HG03571 (cell line): ENCODE data around the gene SNX30.

Experiments
- ATAC-seq: cut with Tn5 transposase; IDR thresholded peaks from one replicate; pipeline ENCODE4 v1.9.1; 2021; ENCODE audit not compliant: unreplicated experiment

SNX30 gene

DNA sequence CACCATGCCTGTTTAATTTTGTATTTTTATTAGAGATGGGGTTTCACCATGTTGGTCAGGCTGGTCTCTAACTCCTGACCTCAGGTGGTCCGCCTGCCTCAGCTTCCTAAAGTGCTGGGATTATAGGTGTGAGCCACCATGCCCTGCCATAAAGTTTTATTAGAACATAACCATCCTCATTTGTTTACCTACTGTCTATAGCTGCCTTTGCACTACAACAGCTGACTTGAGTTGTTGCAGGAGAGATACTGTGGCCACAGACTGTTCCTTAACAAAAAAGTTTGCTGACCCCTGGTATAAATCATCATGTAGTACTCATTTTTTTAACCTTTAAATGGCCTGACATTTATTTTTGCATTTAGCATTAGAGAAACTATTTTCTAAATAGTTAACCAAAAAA is 31.7 kb downstream of the SNX30 start:
- ATAC-seq, result no peak

DNA sequence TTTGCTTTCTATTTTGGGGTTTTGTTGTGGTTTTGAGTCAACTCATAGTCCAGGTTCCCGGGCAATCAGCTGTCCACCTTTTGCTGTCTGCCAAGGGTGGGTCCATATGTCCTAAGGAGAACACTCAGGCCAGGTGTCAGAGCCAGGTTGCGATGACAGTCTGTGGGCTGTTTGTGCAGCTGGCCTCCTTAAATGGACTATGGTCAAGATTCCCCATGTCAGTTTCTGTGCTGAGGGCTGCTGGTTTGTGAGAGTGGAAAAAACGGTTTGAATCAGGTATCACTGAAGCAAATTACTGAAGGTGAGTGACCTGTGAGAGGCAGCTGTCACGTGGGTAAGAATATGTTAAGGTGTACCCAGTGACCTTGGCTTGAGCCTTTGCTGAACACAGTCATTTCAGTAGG is 33.0 kb downstream of the SNX30 start:
- ATAC-seq, result no peak

DNA sequence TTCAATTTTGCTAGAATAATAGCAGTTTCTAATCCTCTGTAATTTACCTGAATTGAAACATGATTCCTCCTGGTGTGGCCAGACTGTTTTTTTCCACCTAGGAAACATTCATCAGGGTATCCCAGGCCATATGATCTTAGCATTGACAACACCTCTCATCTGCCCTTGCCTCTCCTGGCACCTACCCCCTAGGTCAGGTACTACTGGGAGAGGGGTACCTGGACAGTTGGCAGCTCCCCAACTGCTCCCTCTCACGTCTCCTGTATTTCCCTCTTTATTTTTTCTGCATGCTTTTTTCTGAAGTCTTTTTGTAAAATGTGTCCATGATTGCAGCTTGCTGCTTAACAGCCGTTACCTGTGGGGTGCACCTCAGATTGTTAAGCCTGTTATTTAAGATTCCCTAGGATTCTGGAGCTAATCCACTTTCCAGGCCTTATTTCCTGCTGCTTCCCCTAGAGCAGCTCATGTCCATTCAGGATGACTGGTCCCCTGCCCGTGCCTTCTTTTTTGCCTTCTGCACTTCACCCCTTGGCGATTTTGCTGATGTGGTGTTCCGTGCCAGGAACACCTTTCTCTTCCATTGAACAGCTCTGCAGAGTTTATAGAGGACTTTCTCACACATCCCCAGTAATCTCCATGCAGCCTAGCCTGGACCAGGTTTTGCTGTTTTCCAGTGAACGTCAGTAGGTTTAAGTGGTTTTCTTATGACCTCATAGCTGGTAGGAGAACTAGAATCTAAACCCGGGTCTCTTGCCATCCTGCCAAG is 33.6 kb downstream of the SNX30 start:
- ATAC-seq, result no peak

DNA sequence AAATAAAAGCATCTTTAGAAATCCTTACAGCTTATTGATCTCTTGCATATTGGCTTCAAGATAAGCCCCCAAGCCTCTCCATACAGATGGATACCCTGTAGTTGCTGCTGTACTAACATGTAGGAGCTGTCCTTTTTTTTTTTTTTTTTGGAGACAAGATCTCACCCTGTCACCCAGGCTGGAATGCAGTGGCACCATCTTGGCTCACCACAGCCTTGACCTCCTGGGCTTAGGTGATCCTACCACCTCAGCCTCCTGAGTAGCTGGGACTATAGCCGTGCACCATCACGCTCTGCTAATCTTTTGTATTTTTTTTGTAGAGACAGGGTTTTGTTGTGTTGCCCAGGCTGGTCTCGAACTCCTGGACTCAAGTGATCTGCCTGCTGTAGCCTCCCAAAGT is 35.4 kb downstream of the SNX30 start:
- ATAC-seq, result no peak

DNA sequence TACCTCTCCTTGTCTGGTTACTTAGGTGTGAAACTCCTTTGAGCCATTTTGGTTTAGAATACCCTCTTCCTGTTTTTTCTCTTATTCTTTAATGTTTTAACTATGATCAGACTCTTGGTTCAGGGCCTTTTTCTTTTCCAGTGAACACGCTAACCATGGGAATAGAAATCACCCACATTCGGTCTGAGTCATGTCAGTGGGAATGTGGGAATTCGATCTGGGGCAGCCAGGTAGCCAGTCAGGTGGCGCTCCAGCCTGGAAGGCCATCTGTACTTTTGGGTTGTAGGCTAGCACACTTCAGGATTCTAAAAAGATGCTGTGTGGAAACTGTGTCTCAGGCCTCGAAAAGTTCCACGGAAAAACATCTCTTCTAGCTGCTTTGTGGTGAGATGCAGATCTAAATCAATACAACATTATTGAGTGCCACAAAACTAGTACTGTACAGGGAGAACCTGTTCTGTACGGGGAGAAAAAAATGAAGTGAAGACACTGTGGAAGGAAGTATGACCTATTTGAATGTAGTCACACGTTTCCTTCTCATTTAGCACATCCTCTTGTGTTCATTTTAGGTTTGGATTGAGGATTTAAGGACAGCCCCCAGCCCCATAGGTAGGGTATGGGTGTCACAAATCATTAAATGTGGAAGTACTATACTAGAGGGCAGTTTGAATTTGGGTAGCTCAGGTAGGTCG is 36.4 kb downstream of the SNX30 start:
- no peak for ATAC-seq

DNA sequence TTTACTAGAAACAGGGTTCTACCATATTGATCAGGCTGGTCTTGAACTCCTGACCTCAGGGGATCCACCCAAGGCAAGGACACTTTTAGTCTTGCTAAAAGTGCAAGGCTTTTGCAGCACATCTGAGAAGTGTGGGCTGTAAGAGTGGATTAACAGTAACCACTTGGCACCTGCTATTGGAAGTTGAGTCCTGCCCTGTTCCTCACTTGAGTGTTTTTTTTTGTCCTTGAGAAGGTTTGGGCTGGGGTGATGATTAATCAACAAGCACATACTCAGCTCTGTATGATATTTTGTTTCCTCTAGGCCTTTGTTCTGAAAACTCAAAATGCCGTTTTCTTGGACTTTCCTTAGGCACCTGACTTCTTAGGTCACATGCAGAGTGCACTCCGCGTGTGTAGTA is 37.4 kb downstream of the SNX30 start:
- no peak for ATAC-seq

DNA sequence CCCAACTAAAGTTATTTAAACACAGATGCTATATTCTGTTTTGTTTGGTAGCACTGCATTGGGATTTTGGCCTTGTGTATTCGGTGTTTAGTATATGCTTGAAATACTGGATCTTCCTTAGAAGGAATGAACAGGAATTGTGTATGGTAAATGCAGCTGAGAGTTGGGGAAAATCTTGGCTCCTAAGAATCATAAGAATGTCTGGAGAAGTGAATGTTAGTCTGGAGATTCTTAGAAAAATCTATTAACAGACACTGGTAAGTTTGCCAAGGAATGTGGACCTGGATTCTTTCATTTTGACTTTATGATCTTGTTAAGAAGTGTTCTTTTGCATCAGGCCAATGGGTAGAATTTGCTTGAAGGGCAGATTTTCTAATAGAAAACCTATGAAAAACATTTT is 38.9 kb downstream of the SNX30 start:
- ATAC-seq, result no peak

DNA sequence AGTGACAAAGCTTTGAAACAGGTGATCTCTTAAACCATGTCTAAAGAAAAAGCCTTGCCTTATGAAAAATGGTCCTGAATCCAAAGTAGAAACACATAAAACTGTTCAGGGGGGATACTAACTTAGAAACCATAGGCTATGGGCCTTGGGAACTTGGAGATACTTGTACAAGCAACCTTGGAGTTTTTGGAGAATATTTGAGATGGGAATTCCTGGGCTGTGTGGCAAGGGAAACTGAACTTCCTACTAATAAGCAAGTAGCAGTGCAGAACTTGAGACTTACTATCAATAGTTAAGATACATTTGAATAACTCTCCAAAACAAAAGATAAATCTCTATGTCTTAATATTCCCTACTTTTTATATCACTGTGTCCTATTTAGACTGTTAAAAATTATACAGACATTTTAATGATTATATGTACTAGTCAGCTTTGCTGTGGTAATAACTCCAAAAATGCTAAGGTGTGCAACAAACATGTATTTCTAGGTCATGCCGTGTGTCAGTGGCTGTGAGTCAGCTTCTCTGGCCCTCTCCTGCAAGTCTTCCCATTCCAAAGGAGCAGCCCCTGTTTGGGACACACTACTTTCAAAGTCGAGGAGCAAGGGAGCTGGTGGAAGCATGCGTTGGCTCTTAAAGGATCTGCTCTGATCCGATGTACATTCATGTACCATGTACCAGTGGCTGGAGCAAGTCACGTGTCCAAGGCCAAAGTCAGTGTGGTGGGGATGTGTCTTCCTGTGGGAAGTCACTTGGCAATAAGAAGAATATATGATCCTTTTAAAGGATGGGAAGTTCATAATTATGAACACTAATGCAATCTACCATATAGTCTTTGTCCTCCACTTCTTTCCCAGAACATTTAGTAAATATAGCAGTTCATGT is 39.6 kb downstream of the SNX30 start:
- no peak for ATAC-seq

DNA sequence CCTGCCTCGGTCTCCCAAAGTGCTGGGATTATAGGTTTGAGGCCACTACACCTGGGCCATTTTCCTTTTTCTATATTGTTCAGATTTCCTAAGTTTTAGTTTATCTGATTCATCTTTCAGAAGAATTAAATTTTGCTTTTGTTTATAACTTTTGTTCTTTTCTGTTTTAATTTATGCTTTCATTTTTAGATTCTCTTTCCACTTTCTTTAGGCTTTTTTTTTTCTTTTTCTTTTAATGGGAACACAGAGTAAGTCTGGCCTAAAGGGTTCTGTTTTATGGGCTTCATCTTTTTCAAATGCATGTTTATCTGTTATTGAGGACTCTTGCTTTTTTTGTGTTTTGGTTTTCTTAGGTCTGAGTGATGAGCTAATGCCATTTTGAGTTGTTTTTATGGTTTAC is 42.1 kb downstream of the SNX30 start:
- ATAC-seq, result no peak

DNA sequence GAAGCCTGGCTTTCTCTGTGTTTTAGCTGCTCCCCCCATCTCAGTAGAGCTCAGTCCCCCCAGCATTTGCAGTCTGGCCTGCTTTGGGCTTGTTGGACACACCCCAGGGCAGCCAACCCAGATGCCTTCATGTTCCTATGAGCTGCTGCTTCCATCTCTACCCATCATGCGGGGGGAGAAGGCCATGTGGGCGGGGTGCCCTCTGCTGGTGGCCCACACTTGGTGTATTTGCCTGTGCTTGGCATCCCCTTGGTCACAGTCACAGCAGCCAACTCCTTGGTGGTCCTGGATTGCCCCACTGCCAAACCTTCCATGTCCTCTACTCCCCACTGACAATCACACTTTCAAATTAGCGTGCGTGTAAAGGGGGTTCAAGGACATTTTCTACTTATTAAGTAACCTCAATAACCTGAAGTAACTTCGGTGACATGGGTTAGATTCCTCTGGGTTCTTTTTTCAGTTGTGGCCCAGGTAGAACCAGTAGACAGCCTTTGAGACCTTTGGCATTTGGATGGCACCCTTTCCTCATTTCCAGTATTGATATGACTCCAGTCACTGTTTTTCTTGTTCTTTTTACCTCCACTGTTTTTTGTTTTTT is 42.8 kb downstream of the SNX30 start:
- peak; percentile 75 for ATAC-seq

DNA sequence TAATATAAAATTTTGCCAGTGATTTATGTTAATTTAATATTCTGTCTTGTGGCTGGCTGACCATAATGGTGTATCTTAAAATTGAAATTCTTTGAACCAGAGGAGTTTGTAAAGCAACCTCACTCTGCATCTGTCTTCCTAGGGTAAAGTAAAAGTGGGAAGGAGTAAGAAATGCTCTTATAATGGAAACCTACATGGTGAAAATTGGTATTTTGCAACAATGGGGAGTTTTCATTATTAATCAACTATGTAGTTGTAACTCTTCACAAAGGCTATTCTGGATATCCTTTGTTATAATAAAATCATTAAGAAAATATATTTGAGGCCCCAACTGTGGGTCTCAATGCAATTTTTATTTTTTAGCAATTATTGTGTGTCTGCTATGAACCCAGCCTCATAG is 44.2 kb downstream of the SNX30 start:
- ATAC-seq, result no peak

DNA sequence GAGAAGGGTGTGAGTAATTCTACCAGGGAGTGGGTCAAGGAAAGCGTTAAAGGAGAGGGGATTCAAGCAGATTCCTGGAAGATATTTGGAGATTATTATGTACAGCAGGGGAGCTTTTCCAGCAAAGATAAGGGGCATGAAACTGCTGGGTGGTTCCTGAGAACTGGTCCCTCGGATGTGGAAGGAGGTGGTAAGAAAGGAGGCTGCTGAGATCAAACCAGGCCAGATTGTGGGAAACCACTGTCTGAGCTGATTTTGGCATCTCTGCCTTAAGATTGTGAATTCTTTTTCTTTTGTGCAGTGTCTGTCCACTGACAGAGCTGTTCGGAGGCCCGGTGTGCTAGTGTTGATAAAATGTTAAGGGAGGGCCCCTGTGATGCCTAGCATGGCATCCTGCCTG is 45.4 kb downstream of the SNX30 start:
- no peak for ATAC-seq

DNA sequence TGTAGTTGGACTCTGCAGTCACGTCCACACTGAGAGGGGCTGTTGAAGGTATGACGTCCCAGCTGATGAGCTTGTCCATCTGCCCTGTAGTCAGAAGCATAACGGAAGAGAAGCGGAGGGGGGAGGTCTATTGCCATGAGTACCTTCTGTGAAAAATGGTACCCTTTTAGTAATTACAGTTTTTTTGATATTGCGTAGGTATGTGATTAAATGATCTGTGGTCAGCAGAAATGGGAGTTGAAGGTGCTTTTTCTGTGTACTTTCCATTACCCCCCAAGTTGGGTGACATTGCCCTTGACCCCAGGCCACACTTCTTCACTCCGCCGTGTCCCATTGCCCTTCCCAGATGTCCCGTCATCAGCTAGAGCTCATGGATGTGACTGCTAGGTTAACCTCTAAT is 45.9 kb downstream of the SNX30 start:
- ATAC-seq, result no peak

DNA sequence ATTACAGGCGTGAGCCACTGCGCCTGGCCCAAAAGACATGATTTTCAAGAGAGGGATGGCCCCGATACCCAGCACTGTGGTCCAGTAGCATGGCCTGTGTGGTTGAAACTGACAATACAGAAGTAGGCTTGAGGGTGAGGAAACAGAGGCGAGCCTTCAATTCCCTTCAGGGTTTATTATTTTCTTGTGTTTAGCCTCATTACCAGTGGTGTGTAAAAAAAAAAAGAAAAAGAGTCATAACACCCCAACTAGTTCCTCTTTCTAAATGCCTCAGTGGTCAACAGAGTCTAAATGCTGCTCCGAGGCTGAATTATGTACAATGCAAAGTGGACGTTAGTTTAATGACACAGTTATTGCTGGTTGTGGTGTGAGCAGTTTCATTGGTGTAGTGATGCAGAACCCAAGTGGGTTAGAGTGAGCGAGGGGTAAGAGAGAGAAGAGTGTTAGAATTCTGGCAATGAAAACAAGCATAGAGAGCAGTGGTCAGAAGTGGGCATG is 58.8 kb downstream of the SNX30 start:
- ATAC-seq, result peak; percentile 99

DNA sequence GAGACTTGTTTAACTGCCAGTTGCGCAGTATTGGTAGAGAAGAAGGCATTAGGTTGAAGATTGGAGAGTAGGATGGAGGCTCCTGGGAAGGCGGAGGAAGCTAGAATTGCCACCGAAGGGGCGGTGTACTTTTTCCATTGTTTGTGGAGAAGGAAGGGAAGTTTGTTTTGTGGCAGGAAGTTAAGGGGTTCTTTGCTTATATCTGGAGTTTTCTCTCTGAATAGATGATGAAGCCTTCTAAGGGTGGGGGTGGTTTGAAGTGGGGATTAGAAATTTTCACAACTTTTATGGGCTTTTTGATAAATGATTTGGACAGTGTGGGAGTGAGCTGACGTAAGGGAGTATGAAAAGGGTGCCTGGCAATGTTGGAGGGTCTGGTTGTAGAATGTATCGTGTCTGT is 59.3 kb downstream of the SNX30 start:
- no peak for ATAC-seq

DNA sequence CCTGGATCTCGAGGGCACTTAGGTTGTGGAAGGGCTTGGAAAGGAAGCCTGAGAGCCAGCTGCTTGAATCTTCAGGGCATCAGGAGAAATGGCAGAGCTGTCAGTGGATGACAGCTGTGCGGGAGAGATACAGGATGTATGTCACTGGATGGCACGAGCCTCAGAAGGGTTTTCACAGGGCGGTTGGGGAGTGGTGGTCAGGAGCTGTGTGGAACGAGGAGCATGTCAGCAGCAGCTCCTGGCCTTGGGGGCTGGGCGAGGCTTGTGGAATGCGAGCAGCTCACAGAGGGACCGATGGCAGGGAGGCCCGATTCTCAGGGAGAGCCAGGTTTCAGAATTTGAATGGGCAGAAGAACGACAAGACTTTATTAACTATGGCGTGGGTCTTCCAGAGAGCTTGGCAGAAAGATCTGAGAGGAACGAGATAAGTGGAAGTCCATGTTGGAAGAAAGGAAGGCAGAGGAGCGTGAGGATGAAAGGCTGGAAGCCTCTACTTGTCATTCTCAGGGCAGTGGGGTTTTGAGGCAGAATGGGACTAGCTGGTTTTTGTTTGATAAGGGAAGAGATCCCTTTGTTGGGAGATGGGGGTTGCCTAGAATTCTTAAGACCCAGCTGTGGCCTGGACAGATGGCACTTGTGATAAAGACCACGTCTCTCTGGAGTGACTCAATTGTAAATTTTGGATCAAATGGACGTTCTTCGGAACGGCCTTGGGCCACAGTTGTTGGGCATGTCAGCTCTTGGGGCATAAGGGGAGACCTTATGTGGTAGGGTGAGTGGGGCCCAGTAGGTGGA is 60.3 kb downstream of the SNX30 start:
- no peak for ATAC-seq

DNA sequence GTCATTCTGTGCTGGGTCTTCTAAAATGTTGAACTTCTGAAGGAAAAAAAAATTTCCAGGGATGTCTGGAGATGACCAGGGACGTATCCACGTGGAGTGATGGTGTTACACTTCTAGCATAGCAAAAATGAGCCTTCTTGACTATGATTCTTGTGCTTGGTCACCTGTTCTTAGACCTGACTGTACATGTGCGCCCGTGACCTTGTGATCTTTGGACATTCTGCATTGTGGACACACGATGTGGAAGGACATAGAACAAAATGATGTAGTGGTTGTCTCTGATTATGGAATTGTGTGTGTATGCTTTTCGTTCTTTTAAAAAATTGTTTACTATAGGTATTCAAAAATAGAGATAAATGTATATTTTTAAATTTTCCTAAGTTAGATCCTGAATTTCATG is 61.0 kb downstream of the SNX30 start:
- ATAC-seq, result no peak

DNA sequence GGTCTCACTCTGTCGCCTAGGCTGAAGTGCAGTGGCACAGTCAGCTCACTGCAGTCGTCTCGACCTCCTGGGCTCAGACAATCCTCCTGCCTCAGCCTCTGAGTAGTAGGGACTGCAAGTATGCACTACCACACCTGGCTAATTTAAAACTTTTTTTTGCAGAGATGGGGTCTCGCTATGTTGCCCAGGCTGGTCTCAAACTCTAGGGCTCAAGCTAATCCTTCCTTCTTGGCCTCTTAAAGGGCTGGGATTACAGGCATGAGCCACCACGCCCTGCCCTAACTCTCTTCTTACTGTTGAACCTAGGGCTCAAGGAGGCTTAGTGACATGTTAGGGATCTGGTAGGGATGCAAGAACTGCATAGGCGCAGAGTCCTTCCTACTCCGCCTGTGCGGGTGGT is 65.3 kb downstream of the SNX30 start:
- no peak for ATAC-seq

DNA sequence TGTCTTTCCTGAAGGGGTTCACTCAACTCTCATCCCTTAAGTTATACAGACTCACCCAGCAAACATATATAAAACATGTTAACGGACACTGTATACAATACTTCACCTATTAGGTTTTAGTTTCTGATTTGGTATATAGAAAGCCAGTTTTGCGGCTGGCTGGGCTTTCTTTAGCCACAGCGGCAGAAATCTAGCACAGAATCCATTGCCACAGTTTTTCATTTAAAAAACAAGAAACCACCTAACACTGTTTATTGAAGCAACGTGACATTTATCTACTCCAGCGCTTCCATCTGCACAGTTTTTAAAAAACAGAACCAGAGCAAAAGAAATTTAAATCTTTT is 67.3 kb downstream of the SNX30 start:
- ATAC-seq, result peak; percentile 93

DNA sequence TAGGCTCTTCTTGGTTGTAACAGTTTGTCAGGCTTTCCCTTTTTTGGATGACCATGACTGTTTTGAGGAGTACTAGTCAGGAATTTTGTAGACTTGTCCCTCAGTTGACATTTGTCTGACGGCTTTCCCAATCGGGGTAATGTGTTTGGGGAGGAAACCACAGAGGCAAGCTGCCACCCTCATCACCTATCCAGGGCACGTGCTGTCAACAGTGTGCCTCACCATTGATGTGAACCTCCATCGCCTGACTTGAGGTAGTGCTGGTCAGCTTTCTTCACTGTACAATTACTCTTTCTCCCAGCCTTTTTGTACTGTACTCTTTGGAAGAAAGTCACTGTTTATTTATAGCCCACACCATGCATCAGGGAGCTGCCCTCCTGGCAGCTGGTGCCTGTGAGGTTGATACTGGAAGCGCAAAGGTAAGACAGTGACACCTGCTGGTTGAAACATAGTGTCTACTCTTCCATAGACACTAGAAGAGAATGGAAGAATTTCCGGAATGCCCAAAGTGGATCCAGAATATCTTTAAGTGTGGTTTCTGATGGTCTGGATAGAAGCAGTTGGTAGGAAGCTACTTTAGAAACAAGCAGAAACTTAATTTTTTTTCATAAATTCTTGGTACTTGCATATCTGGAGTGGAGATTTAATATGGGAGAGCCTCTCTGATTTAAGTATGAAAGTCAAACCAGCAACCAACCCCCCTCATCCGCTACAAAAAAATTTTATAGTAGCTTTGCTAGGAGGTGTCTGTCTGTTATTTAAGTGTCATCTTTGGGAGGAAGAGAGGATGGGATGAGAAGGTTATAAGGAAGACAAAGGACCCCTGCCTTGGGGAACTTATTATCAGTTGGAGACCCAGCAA is 69.3 kb downstream of the SNX30 start:
- ATAC-seq, result peak; percentile 53
